IMR-90 (cell line): ENCODE data around the gene TLR9. TPM values are rescaled to one million over a fixed set of nuclear protein-coding genes. Genes with fewer than 3 reads are reported as not detected.

ENCODE experiments used
- ATAC-seq: fragments of 200-7000 bp; cut with Tn5 transposase; 2 replicates; pipeline ENCODE4 v1.9.1; 2020; ENCODE audit warnings: low read depth, mild to moderate bottlenecking, moderate library complexity
- BruUV-seq: library from RNA; stranded (reverse); fragments of 400-500 nt; replicated peaks from 2 replicates; lab custom pipeline; 2021; lab: Mats Ljungman, UMichigan
- CTCF ChIA-PET: fragments of 300-600 bp; formaldehyde crosslinking; extraction: SDS; loops from one replicate; lab custom pipeline; 2021; ENCODE audit warnings: antibody characterized with exemption; lab: Yijun Ruan, JAX
- POLR2A ChIA-PET: fragments of 300-600 bp; sonication (Branson Sonifier 250); formaldehyde crosslinking; loops from one replicate; lab custom pipeline; 2022; ENCODE audit warnings: antibody characterized with exemption; ENCODE audit not compliant: unreplicated experiment; lab: Charles Lee
- DNase-seq: peaks from one replicate; pipeline ENCODE4 v3.0.0; 2013
- H2AFZ ChIP-seq: replicated peaks from 2 replicates; pipeline ENCODE3; 2013; ENCODE audit warnings: low read length, mild to moderate bottlenecking; ENCODE audit not compliant: poor library complexity
- H2AK5ac ChIP-seq: 2 replicates; pipeline ENCODE4 v1.6.1; 2013; ENCODE audit warnings: low read depth, low read length, inconsistent platforms
- H2AK9ac ChIP-seq: replicated peaks from 2 replicates; pipeline ENCODE3; 2013; ENCODE audit warnings: mild to moderate bottlenecking, low read depth, low read length, moderate library complexity; ENCODE audit not compliant: poor library complexity
- H2BK120ac ChIP-seq: 2 replicates; pipeline ENCODE4 v1.6.1; 2013; ENCODE audit warnings: low read depth, low read length, inconsistent platforms
- H2BK15ac ChIP-seq: 3 replicates; pipeline ENCODE4 v1.6.1; 2013; ENCODE audit warnings: low read depth, low read length, inconsistent platforms
- H2BK20ac ChIP-seq: 2 replicates; pipeline ENCODE4 v1.6.1; 2013; ENCODE audit warnings: low read depth, mild to moderate bottlenecking, inconsistent platforms, low read length, moderate library complexity
- H2BK5ac ChIP-seq: 2 replicates; pipeline ENCODE4 v1.6.1; 2013; ENCODE audit warnings: mild to moderate bottlenecking, low read depth, low read length, inconsistent platforms; ENCODE audit not compliant: poor library complexity, severe bottlenecking
- H3K14ac ChIP-seq: replicated peaks from 2 replicates; pipeline ENCODE4 v1.6.1; 2013; ENCODE audit warnings: low read depth, low read length, inconsistent platforms
- H3K18ac ChIP-seq: 2 replicates; pipeline ENCODE4 v1.6.1; 2013; ENCODE audit warnings: low read depth, low read length, control low read depth
- H3K23ac ChIP-seq: 2 replicates; pipeline ENCODE4 v1.6.1; 2013; ENCODE audit warnings: low read depth, low read length, inconsistent platforms
- H3K27ac ChIP-seq: 2 replicates; pipeline ENCODE4 v1.5.1; 2013; ENCODE audit warnings: mild to moderate bottlenecking, control low read depth, low read length; ENCODE audit not compliant: insufficient read depth
- H3K27me3 ChIP-seq: 2 replicates; pipeline ENCODE4 v1.6.1; 2013; ENCODE audit warnings: low read length; ENCODE audit not compliant: control insufficient read depth, insufficient read depth
- H3K36me3 ChIP-seq: 2 replicates; pipeline ENCODE4 v1.6.1; 2013; ENCODE audit warnings: low read length, mixed read lengths; ENCODE audit not compliant: control insufficient read depth, insufficient read depth
- H3K4ac ChIP-seq: 2 replicates; pipeline ENCODE4 v1.6.1; 2013; ENCODE audit warnings: low read depth, low read length, inconsistent platforms
- H3K4me1 ChIP-seq: 2 replicates; pipeline ENCODE4 v1.6.1; 2013; ENCODE audit warnings: low read length, mixed read lengths; ENCODE audit not compliant: control insufficient read depth, insufficient read depth
- H3K4me2 ChIP-seq: 2 replicates; pipeline ENCODE4 v1.6.1; 2013; ENCODE audit warnings: low read depth, mild to moderate bottlenecking, control low read depth, low read length, moderate library complexity
- H3K4me3 ChIP-seq: 2 replicates; pipeline ENCODE4 v1.5.1; 2013; ENCODE audit warnings: low read depth, mild to moderate bottlenecking, control low read depth, low read length, moderate library complexity; ENCODE audit not compliant: insufficient read depth
- H3K56ac ChIP-seq: 2 replicates; pipeline ENCODE4 v1.6.1; 2013; ENCODE audit warnings: low read length, inconsistent platforms; ENCODE audit not compliant: insufficient read depth; ENCODE audit errors: extremely low read depth
- H3K79me1 ChIP-seq, 2 experiments: 2 replicates each; pipeline ENCODE4 v1.6.1; 2013; ENCODE audit warnings: low read length in 2 of 2, inconsistent platforms in 1 of 2, low read depth in 1 of 2
- H3K9ac ChIP-seq: 2 replicates; pipeline ENCODE4 v1.6.1; 2013; ENCODE audit warnings: low read depth, low read length, control low read depth
- H3K9me1 ChIP-seq: 2 replicates; pipeline ENCODE4 v1.6.1; 2013; ENCODE audit warnings: low read length, inconsistent platforms; ENCODE audit not compliant: insufficient read depth
- H3K9me3 ChIP-seq: 2 replicates; pipeline ENCODE4 v1.6.1; 2013; ENCODE audit warnings: low read length; ENCODE audit not compliant: control insufficient read depth, insufficient read depth
- H4K20me1 ChIP-seq: 2 replicates; pipeline ENCODE4 v1.6.1; 2013; ENCODE audit warnings: low read length, inconsistent platforms; ENCODE audit not compliant: insufficient read depth
- H4K5ac ChIP-seq: 2 replicates; pipeline ENCODE4 v1.6.1; 2013; ENCODE audit warnings: mild to moderate bottlenecking, low read depth, low read length, control low read depth
- H4K8ac ChIP-seq, 2 experiments: 2 replicates each; pipeline ENCODE4 v1.6.1; 2013; ENCODE audit warnings: low read depth in 2 of 2, low read length in 2 of 2, control low read depth in 1 of 2, inconsistent platforms in 1 of 2
- H4K91ac ChIP-seq: 2 replicates; pipeline ENCODE4 v1.6.1; 2013; ENCODE audit warnings: low read depth, low read length, inconsistent platforms; ENCODE audit not compliant: insufficient read depth
- BHLHE40 ChIP-seq: fragments of 150-350 bp; IDR thresholded peaks from 2 replicates; pipeline ENCODE4 v1.6.1; 2016; ENCODE audit warnings: mild to moderate bottlenecking, low read depth, low read length
- CEBPB ChIP-seq: IDR thresholded peaks from 2 replicates; pipeline ENCODE4 v1.6.1; 2012; ENCODE audit warnings: low read depth, low read length, improper control_type of control experiment
- CHD1 ChIP-seq: IDR thresholded peaks from 2 replicates; pipeline ENCODE4 v1.6.1; 2012; ENCODE audit warnings: low read depth, low read length, improper control_type of control experiment
- FOS ChIP-seq: fragments of 150-350 bp; IDR thresholded peaks from 2 replicates; pipeline ENCODE4 v1.6.1; 2016; ENCODE audit warnings: low read depth, low read length
- MAFK ChIP-seq: IDR thresholded peaks from 2 replicates; pipeline ENCODE4 v1.6.1; 2012; ENCODE audit warnings: low read depth, low read length, improper control_type of control experiment
- MAZ ChIP-seq: IDR thresholded peaks from 2 replicates; pipeline ENCODE4 v1.6.1; 2012; ENCODE audit warnings: low read depth, mild to moderate bottlenecking, low read length, improper control_type of control experiment, moderate library complexity, borderline replicate concordance
- MXI1 ChIP-seq: IDR thresholded peaks from 2 replicates; pipeline ENCODE4 v1.6.1; 2012; ENCODE audit warnings: low read depth, mild to moderate bottlenecking, low read length, moderate library complexity, borderline replicate concordance
- NFE2L2 ChIP-seq: fragments of 150-350 bp; IDR thresholded peaks from 2 replicates; pipeline ENCODE4 v1.6.1; 2016; ENCODE audit warnings: low read depth, mild to moderate bottlenecking, low read length
- POLR2A ChIP-seq: IDR thresholded peaks from 2 replicates; pipeline ENCODE4 v1.6.1; 2012; ENCODE audit warnings: mild to moderate bottlenecking, low read depth, low read length
- RAD21 ChIP-seq: IDR thresholded peaks from 2 replicates; pipeline ENCODE4 v1.6.1; 2012; ENCODE audit warnings: low read length, improper control_type of control experiment
- RCOR1 ChIP-seq: IDR thresholded peaks from 2 replicates; pipeline ENCODE4 v1.6.1; 2012; ENCODE audit warnings: mild to moderate bottlenecking, low read length, improper control_type of control experiment; ENCODE audit not compliant: insufficient replicate concordance
- RFX5 ChIP-seq: IDR thresholded peaks from 2 replicates; pipeline ENCODE4 v1.8.0; 2012; ENCODE audit warnings: low read depth, mild to moderate bottlenecking, low read length, moderate library complexity
- SMC3 ChIP-seq: fragments of 150-350 bp; IDR thresholded peaks from 2 replicates; pipeline ENCODE4 v1.6.1; 2016; ENCODE audit warnings: low read depth, mild to moderate bottlenecking, antibody characterized with exemption, low read length, moderate library complexity
- WGBS, 2 experiments: methylation state at CpG; one replicate each; pipeline versions ENCODE4 v1.1.5 to v1.1.7; 2013; ENCODE audit warnings: missing lambda C conversion rate in 2 of 2; ENCODE audit not compliant: insufficient read length in 1 of 2; ENCODE audit errors: extremely low coverage in 2 of 2; 5-methylcytosine and 5-hydroxymethylcytosine counted together
- dilution Hi-C: fragments of 300-500 bp; cut with HindIII; formaldehyde crosslinking; loops from one replicate; pipeline ENCODE4 v1.14.3; 2018; ENCODE audit warnings: low sequenced_read_pairs; ENCODE audit not compliant: unreplicated experiment
- in situ Hi-C: fragments of 300-500 bp; cut with MboI; formaldehyde crosslinking; loops from 3 replicates; pipeline ENCODE4 v1.14.3; 2019; ENCODE audit warnings: low sequenced_read_pairs, inconsistent platforms, mixed read lengths
- intact Hi-C: fragments of 100-400 bp; cut with micrococcal nuclease; formaldehyde crosslinking; loops from 2 replicates; pipeline ENCODE4 v1.10.0; 2022
- polyA plus RNA-seq, 3 experiments: library from polyadenylated mRNA; depleted of rRNA; stranded (reverse); fragments of >200 nt; gene quantifications; 2 replicates each; pipeline ENCODE4 v1.2.3, GENCODE V29; 2012; ENCODE audit warnings: low replicate concordance in 1 of 3
- total RNA-seq: library from RNA; depleted of rRNA; stranded (reverse); fragments of >200 nt; gene quantifications from 2 replicates; pipeline ENCODE4 v1.2.3, GENCODE V29; 2012
- TF ChIP-seq, protein P1 (sequence below): conservative IDR thresholded peaks from 2 replicates; pipeline ENCODE4 v1.5.1; 2012; ENCODE audit warnings: mild to moderate bottlenecking, low read depth, low read length, improper control_type of control experiment
- TF ChIP-seq, protein P2 (sequence below): fragments of 150-350 bp; IDR thresholded peaks from 2 replicates; pipeline ENCODE4 v1.6.1; 2016; ENCODE audit warnings: low read depth, mild to moderate bottlenecking, low read length, moderate library complexity, borderline replicate concordance
- TF ChIP-seq, protein P3 (sequence below): fragments of 150-350 bp; IDR thresholded peaks from 2 replicates; pipeline ENCODE4 v1.6.1; 2017; ENCODE audit warnings: mild to moderate bottlenecking, antibody characterized with exemption, low read length, low read depth

Gene TLR9
- total and polyA plus RNA-seq, 2 of the 4 experiments (the other 2 are of a cell fraction) = not detected

GRCh38 chr3:52174896-52175295 lies 50.5 kb downstream of the TLR9 start:
- WGBS, 2 experiments = 92% methylated on average over 4 of the region's 9 CpGs; no CpG with 5 or more reads in 1 of the 2 experiments
- Histone ChIP-seq H3K4me1 (peaks cover 13% of the 10 kb centered on the region), H3K4me2 (no peak overlapping the region), H2AK9ac (no peak overlapping the region), H2BK5ac (no peak overlapping the region), H2AFZ (peak overlapping the region; percentile 5), H3K36me3 (no peaks in the 10 kb centered on the region), H3K14ac (no peak overlapping the region), H3K9me1 (peaks cover 23% of the 10 kb centered on the region), H3K18ac (no peak overlapping the region), H2AK5ac (no peak overlapping the region), H4K8ac (no peak overlapping the region), H4K5ac (no peak overlapping the region), H3K9me3 (no peaks in the 10 kb centered on the region), H2BK15ac (no peak overlapping the region), H4K91ac (no peak overlapping the region), H3K79me1 (no peaks in the 10 kb centered on the region), H3K4me3 (no peak overlapping the region), H2BK120ac (no peak overlapping the region), H3K23ac (no peak overlapping the region), H3K27me3 (peaks cover 9% of the 10 kb centered on the region), H3K56ac (no peak overlapping the region), H4K20me1 (no peaks in the 10 kb centered on the region), H3K9ac (no peak overlapping the region), H2BK20ac (no peak overlapping the region), H3K27ac (no peak overlapping the region), H3K4ac (no peak overlapping the region)
- CTCF ChIA-PET = no interaction called here
- intact Hi-C loops (no loop called here), dilution Hi-C loops (no loop called here), in situ Hi-C loops (loop anchor here (25.0 kb wide), 1 partner anchor 1838 kb away; the partner anchor contains the start of genes RASSF1, TUSC2 and ZMYND10)
- POLR2A ChIA-PET = no interaction called here
- ATAC-seq (no peak), DNase-seq (no peak)
- TF ChIP-seq RAD21 (no peak), RFX5 (no peak), POLR2A (no peak), MXI1 (no peak), BHLHE40 (no peak), CEBPB (no peak), FOS (no peak), SMC3 (no peak), NFE2L2 (no peak), MAZ (no peak), RCOR1 (no peak), CHD1 (no peak), MAFK (no peak)
- TF ChIP-seq, protein P1, sequence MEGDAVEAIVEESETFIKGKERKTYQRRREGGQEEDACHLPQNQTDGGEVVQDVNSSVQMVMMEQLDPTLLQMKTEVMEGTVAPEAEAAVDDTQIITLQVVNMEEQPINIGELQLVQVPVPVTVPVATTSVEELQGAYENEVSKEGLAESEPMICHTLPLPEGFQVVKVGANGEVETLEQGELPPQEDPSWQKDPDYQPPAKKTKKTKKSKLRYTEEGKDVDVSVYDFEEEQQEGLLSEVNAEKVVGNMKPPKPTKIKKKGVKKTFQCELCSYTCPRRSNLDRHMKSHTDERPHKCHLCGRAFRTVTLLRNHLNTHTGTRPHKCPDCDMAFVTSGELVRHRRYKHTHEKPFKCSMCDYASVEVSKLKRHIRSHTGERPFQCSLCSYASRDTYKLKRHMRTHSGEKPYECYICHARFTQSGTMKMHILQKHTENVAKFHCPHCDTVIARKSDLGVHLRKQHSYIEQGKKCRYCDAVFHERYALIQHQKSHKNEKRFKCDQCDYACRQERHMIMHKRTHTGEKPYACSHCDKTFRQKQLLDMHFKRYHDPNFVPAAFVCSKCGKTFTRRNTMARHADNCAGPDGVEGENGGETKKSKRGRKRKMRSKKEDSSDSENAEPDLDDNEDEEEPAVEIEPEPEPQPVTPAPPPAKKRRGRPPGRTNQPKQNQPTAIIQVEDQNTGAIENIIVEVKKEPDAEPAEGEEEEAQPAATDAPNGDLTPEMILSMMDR = no peak
- TF ChIP-seq, protein P2, sequence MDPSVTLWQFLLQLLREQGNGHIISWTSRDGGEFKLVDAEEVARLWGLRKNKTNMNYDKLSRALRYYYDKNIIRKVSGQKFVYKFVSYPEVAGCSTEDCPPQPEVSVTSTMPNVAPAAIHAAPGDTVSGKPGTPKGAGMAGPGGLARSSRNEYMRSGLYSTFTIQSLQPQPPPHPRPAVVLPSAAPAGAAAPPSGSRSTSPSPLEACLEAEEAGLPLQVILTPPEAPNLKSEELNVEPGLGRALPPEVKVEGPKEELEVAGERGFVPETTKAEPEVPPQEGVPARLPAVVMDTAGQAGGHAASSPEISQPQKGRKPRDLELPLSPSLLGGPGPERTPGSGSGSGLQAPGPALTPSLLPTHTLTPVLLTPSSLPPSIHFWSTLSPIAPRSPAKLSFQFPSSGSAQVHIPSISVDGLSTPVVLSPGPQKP = no peak
- TF ChIP-seq, protein P3, sequence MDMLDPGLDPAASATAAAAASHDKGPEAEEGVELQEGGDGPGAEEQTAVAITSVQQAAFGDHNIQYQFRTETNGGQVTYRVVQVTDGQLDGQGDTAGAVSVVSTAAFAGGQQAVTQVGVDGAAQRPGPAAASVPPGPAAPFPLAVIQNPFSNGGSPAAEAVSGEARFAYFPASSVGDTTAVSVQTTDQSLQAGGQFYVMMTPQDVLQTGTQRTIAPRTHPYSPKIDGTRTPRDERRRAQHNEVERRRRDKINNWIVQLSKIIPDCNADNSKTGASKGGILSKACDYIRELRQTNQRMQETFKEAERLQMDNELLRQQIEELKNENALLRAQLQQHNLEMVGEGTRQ = no peak
- no TSS peak for BruUV-seq
